ENCODE data around the gene GSTCD. TPM values are rescaled to one million over a fixed set of nuclear protein-coding genes. Genes with fewer than 3 reads are reported as not detected.

The GSTCD gene
- total and polyA plus RNA-seq, 2 of the 4 experiments (the other 2 are of a cell fraction), result 5.2 to 20.3 TPM

DNA sequence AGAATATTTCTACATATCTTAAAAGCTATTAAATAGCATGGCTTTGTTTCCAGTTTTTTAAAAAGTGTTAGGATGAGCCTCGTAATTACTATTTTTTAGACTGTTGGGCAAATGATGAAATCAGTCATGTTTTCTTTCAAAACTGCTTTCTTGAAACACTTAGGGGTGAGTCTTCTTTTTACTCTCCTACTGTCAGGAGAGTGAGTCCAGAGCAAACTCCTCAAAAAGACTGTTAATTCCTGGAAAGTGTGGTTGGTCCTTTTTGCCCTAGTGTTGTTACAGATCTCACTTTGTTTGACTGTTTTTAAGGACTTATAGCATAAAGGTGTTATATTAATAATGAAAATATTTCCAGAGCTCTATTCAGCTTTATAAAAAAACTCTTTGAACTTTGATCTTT, 6.3 kb downstream of the GSTCD start:
- Histone ChIP-seq H4K91ac (ENCODE audit: insufficient read depth, low read depth, low read length) (no peak overlapping the region), H3K4ac (ENCODE audit: low read depth, low read length) (no peak overlapping the region), H3K9me1 (ENCODE audit: insufficient read depth, low read length) (no peaks in the 10 kb centered on the region), H4K5ac (ENCODE audit: low read depth, low read length) (no peak overlapping the region), H3K4me1 (ENCODE audit: control insufficient read depth, insufficient read depth, low read length) (no peaks in the 10 kb centered on the region), H3K4me2 (ENCODE audit: low read depth, low read length) (no peak overlapping the region), H3K18ac (ENCODE audit: low read depth, low read length) (no peak overlapping the region), H2BK120ac (ENCODE audit: low read depth, low read length) (peak overlapping the region; percentile 56; the same call in 1 of the 2 replicates), H2BK15ac (ENCODE audit: low read depth, low read length) (no peak overlapping the region), H3K56ac (ENCODE audit: extremely low read depth, insufficient read depth, low read length) (no peak overlapping the region), H3K9me3 (ENCODE audit: control insufficient read depth, insufficient read depth, low read length) (no peaks in the 10 kb centered on the region), H4K20me1 (ENCODE audit: insufficient read depth, low read length) (no peaks in the 10 kb centered on the region), H3K4me3 (ENCODE audit: insufficient read depth, low read depth, low read length) (no peak overlapping the region), H4K8ac (ENCODE audit: low read depth in 2 of 2, low read length in 2 of 2) (peak overlapping the region in 1 of 2 experiments; percentile 22; a peak in 1 of 4 replicates), H2AK9ac (replicated peaks; ENCODE audit: low read depth, low read length, poor library complexity) (no peak overlapping the region), H3K79me1 (ENCODE audit: low read depth in 1 of 2, low read length in 2 of 2) (peaks cover 5 to 15% of the 10 kb centered on the region in 2 experiments; a peak in 2 of 4 replicates), H3K36me3 (ENCODE audit: control insufficient read depth, insufficient read depth, low read length) (peaks cover 3% of the 10 kb centered on the region; the same call in 1 of the 2 replicates), H2AFZ (replicated peaks; ENCODE audit: low read length, poor library complexity) (no peak overlapping the region), H3K14ac (replicated peaks; ENCODE audit: low read depth, low read length) (no peak overlapping the region), H3K27ac (ENCODE audit: insufficient read depth, low read length) (no peak overlapping the region), H3K27me3 (ENCODE audit: control insufficient read depth, insufficient read depth, low read length) (no peaks in the 10 kb centered on the region), H2BK5ac (ENCODE audit: low read depth, low read length, poor library complexity, severe bottlenecking) (no peak overlapping the region), H2AK5ac (ENCODE audit: low read depth, low read length) (no peak overlapping the region), H3K23ac (ENCODE audit: low read depth, low read length) (no peak overlapping the region), H3K9ac (ENCODE audit: low read depth, low read length) (no peak overlapping the region), H2BK20ac (ENCODE audit: low read depth, low read length) (peak overlapping the region; percentile 76; the same call in 1 of the 2 replicates)
- WGBS, 2 experiments (ENCODE audit: extremely low coverage in 2 of 2, insufficient read length in 1 of 2), result no CpG with 5 or more reads among the region's 1 CpG
- BruUV-seq (replicated peaks), result no TSS peak
- POLR2A ChIA-PET (ENCODE audit: unreplicated experiment), result no interaction called here
- CTCF ChIA-PET, result interaction anchor here (0.7 kb wide), 2 partner anchors 12 to 224 kb away, joined by 3 read pairs; no protein-coding TSS in a partner anchor
- dilution Hi-C loops (cut with HindIII; ENCODE audit: low sequenced_read_pairs, unreplicated experiment) (no loop called here), intact Hi-C loops (cut with micrococcal nuclease) (loop anchor here (5.0 kb wide), 1 partner anchor 193 kb away; no protein-coding TSS in a partner anchor), in situ Hi-C loops (cut with MboI; ENCODE audit: low sequenced_read_pairs) (no loop called here)
- DNase-seq (no peak), ATAC-seq (ENCODE audit: low read depth) (no peak)
- TF ChIP-seq FOS (IDR thresholded peaks at IDR 0.05; ENCODE audit: low read depth, low read length) (no peak), USF2 (IDR thresholded peaks at IDR 0.05; ENCODE audit: low read depth, low read length) (no peak), MXI1 (IDR thresholded peaks at IDR 0.05; ENCODE audit: borderline replicate concordance, low read depth, low read length) (no peak), NFE2L2 (IDR thresholded peaks at IDR 0.05; ENCODE audit: low read depth, low read length) (no peak), MAFK (IDR thresholded peaks at IDR 0.05; ENCODE audit: low read depth, low read length) (no peak), BHLHE40 (IDR thresholded peaks at IDR 0.05; ENCODE audit: low read depth, low read length) (no peak), CTCF (conservative IDR thresholded peaks at IDR 0.05; ENCODE audit: low read depth, low read length) (no peak)
- TF ChIP-seq, protein P1, sequence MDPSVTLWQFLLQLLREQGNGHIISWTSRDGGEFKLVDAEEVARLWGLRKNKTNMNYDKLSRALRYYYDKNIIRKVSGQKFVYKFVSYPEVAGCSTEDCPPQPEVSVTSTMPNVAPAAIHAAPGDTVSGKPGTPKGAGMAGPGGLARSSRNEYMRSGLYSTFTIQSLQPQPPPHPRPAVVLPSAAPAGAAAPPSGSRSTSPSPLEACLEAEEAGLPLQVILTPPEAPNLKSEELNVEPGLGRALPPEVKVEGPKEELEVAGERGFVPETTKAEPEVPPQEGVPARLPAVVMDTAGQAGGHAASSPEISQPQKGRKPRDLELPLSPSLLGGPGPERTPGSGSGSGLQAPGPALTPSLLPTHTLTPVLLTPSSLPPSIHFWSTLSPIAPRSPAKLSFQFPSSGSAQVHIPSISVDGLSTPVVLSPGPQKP (IDR thresholded peaks at IDR 0.05; ENCODE audit: borderline replicate concordance, low read depth, low read length), result no peak

Measured in IMR-90 (cell line).